Occipital lobe (tissue), 2 donors: Measurements from ENCODE around the gene ABHD18. TPM values are rescaled to one million over a fixed set of nuclear protein-coding genes. Genes with fewer than 3 reads are reported as not detected.
A peak's percentile ranks its signal among the peaks of the same experiment; 100 is the strongest.
"Not testable (repeated sequence)": the region's sequence is repeated elsewhere in the genome, so short reads cannot be mapped to it uniquely, and the experiment has no call there.

Experiments
- DNase-seq: peaks from one replicate; lab custom pipeline; 2025; lab: John Stamatoyannopoulos, UW
- total RNA-seq: library from RNA; depleted of rRNA; stranded (reverse); fragments of >200 nt; gene quantifications from one replicate; pipeline ENCODE4 v1.2.3, GENCODE V29; 2014

ABHD18 gene
- total RNA-seq, 1 donor from 2014 or later, result 24.3 TPM

DNA sequence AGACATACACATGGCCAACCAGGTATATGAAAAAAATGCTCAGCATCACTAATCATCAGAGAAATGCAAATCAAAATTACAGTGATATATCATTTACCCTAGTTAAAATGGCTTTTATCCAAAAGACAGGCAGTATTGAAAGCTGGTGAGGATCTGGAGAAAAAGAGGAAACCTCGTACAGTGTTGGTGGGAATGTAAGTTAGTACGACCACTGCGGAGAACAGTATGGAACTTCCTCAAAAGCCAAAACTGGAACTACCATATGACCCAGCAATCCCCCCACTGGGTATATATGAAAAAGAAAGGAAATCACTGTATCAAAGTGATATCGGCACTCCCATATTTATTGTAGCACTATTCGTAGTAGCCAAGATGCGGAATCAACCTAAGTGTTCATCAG is 23.4 kb downstream of the ABHD18 start:
- DNase-seq, result no peak

DNA sequence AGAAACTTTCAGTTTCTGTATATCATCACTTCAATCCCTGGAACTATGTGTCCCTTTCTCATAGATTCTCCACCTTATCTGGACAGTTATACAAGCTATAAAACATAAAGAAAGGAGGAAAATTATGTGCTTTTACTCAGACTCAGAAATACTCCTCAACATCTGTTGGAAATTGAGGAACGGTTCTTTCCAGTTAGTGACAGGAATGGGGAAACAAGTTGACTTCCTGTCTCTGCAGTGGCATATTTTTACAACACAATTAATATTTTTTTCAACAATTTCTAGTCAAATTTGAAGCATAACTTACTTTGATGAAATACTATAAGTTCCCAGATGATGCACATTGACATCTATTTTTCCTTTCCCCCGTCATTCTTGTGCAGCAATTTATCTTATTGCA is 27.9 kb downstream of the ABHD18 start:
- no peak for DNase-seq

GRCh38 chr4:127995776-127996175 is 30.6 kb downstream of the ABHD18 start:
- DNase-seq, result no peak

DNA sequence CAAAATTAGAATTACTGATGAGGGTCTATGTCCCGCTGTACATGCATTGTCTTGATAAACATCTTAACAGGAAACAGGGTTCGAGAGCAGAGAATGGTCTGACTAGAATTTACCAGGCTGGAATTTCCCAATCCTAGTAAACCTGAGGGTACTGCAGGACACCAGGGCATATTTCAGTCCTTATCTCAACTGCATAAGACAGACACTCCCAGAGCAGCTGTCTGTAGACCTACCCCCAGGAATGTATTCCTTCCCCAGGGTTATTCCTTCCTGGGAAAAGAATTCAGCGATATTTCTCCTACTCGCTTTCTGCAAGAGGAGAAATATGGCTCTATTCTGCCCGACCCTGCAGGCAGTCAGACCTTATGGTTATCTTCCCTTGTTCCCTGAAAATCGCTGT is 31.3 kb downstream of the ABHD18 start:
- not testable (repeated sequence) for DNase-seq

DNA sequence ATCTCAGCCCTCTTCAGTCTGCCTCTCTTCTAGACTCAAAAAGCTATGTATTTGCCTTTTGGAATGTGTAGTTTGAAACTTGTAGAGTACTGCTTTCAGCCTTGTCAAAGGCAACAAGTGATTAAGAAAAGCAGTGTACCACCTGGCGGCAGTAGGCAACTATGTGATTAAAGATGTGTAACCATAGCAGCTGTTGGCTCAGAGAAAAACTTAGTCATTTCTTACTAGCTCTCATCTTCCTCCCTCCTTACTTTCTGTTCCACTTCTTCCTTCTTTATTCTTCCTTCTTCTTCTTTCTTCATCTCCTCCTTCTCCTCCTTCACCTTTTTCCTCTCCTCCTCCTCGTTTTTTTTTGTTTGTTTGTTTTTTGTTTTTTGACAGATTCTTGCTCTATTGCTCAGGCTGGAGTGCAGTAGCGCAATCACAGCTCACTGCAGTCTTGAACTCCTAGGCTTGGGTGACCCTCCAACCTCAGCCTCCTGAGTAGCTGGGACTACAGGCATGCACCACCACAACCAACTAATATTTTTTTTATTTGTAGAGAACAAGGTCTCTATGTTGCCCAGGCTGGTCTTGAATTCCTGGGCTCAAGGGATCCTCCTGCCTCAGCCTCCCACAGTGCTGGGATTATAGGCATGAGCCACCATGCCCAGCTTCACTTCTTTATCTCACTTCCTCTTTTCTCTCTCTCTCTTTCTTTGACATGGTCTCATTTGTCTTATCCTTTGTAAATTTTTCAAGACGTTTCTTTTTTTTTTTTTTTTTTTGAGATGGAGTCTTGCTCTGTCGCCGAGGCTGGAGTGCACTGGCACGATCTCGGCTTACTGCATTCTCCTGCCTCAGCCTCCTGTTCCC is 32.6 kb downstream of the ABHD18 start:
- DNase-seq, result no peak

GRCh38 chr4:128006592-128006991 is 41.4 kb downstream of the ABHD18 start:
- DNase-seq, result no peak

DNA sequence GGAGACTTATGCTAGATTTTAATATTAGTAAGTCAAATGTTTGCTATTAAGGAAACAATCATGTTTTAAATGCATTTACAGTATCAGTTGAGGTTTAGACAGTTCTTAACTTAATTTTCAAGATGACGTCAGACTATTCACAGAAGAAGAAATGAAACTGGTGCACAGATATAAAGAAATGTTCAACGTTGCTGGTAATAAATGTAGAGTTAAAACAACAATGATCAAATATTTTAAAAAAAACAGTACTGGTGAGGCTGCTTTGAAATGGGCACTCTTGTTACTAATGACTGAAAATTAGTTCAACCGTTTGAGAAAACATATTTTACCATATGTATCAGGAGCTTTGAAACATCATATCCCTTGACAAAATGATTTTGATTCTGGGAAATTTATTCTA is 44.2 kb downstream of the ABHD18 start:
- DNase-seq, result no peak

DNA sequence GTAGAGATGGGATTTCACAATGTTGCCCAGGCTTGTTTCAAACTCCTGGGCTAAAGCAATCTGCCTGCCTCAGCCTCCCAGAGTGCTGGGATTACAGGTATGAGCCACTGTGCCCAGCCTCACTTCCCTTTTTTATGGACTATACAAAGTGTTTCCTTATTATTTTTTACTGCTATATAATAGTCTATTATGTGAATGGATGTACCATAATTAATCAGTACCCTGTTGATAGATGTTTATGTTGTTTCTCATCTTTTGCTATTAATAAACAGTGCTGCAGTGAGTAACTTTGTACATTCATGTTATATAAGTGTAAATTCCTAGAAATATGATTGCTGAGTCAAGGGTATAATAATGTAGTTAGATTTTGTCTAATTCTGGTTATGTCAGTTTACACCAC is 60.1 kb downstream of the ABHD18 start:
- no peak for DNase-seq

DNA sequence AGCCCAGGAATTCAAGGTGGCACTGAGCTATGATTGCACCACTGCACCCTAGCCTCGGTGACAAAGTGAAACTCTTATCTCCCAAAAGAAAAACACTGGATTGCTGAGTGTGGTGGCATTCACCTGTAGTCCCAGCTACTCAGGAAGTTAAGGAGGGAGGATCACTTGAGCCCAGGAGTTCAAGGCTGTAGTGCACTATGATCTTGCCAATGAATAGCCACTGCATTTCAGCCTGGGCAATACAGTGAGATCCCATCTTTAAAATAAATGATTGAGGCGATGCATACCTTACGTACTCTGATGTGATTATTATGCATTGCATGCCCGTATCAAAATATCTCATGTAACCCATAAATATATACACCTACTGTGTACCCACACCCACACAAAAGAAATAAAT is 64.7 kb downstream of the ABHD18 start:
- DNase-seq, result no peak

GRCh38 chr4:128031756-128032384 is 66.7 kb downstream of the ABHD18 start:
- DNase-seq, result no peak

GRCh38 chr4:128039568-128039967 is 74.4 kb downstream of the ABHD18 start:
- no peak for DNase-seq

DNA sequence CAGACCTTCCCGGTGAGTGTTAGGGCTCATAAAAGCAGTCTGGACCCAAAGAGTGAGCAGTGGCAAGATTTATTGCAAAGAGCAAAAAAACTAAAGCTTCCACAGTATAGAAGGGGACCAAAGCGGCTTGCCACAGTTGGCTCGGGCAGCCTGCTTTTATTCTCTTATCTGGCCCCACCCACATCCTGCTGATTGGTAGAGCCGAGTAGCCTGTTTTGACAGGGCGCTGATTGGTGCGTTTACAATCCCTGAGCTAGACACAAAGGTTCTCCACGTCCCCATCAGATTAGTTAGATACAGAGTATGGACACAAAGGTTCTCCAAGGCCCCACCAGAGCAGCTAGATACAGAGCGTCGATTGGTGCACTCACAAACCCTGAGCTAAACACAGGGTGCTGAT is 81.8 kb downstream of the ABHD18 start:
- not testable (repeated sequence) for DNase-seq

GRCh38 chr4:128047514-128047913 is 82.3 kb downstream of the ABHD18 start:
- DNase-seq, result not testable (repeated sequence)

DNA sequence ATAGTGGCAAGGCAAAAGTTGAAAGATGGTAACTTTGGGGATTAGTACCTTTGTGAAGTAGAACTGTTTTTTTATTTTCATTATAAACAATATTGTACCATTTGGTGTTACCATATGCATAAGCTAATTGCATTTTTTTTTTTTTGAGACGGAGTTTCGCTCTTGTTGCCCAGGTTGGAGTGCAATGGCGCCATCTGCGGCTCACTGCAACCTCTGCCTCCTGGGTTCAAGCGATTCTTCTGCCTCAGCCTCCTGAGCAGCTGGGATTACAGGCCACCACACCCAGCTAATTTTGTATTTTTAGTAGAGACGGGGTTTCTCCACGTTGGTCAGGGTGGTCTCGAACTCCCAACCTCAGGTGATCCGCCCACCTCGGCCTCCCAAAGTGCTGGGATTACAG is 86.0 kb downstream of the ABHD18 start:
- DNase-seq, result not testable (repeated sequence)

DNA sequence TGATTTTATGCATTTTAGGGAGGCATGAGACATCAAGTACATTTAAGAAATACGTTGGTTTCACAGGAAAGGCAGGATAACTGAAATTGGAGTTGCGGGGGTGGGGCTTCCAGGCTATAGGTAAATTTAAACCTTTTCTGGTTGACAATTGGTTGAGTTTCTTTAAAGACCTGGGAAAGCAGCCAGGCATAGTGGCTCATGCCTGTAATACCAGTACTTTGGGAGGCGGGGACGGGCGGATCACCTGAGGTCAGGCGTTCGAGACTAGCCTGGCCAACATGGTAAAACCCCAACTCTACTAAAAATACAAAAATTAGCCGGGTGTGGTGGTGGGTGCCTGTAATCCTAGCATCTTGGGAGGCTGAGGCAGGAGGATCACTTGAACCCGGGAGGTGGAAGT is 89.7 kb downstream of the ABHD18 start:
- DNase-seq, result not testable (repeated sequence)

- DNase-seq, result not testable (repeated sequence)
These were observed 90.4 kb downstream of the ABHD18 start for GRCh38 chr4:128055441-128056206.

- no peak for DNase-seq
These were observed 91.2 kb downstream of the ABHD18 start for GRCh38 chr4:128056396-128056795.

DNA sequence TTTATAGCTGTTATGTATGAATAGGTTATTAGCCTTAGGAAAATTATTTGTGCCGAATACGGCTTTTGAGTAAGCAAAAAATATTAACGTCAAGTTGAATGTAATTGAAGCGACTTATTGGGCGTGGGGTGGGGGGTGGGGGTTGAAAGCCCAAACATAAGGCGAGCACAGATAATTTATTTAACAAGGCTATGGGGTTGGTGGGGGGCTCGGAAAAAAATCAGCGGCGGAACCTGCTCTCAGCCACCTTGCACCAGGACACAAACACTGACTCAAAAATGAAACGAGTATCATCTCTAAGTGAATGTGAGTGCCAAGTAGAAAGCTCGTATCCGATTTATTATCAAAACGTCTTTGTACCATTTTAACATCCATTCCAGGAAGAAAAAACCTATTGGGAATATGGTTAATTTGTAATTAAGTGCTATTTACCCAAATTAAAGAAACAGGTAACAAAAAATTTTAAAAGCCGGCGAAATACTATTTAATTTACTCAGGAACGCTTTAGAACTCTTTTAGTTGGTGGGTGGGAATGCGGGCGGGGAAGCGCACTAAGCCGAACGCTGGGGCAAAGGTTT is 95.0 kb downstream of the ABHD18 start:
- DNase-seq, result no peak

DNA sequence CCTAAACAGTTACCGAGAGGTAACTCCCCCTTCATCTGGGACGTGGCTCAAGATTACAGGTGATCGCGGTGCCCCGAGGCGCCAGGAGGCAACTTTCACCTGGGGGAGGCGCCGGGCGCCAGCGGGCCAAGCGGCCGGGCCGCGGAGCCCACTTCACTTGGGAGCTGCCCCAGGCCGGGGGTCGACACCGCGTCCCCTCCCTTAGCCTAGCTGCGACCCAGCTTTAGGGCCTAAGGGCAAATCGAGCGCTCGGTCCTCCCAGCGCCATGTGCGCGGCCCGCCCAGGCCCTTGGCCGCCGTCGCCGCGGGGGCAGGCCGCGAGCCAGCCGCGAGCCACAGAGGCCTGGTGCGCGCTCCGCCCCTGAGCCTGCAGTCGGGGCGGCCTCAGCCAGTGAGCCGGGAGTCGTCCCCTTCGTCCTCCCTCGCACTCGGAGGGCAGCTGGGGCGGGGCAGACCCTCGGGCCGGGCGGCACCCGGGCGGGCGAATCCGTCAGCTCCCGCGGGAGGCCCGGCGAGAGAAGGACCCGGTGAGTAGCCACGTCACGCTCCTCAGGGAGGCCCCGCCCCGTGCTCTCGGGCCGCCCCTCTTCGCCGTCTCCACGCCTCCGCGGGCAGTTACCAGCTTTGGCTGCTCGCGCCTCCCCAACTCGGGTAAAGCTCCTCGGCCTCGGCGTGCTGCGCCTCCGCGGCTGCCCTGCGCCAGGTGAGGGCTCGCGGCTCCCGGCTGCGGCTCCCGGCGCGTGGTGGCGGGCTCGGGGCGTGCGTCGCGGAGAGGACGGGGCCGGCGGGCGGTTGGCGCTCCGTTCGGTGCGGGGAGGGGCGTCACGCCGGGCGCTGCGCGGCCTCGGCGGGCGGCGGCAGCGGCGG is 95.7 kb downstream of the ABHD18 start, which contains the start of gene LARP1B:
LARP1B (plus strand) TSS at position 614 of the 867 bp plus-strand sequence. CDS start 13,640 bp downstream, outside the sequence.
- DNase-seq, result peak; percentile 92
